ENCODE results near the gene MYMX.
"Not testable (repeated sequence)": the region's sequence is repeated elsewhere in the genome, so short reads cannot be mapped to it uniquely, and the experiment has no call there.

MYMX gene

GRCh38 chr6:44188819-44189218 is 27.9 kb upstream of the MYMX start:
- DNase-seq, result no peak

GRCh38 chr6:44189257-44189656 is 27.5 kb upstream of the MYMX start:
- DNase-seq, result no peak

- no peak for DNase-seq
These were observed 26.0 kb upstream of the MYMX start for GRCh38 chr6:44190715-44191114.

GRCh38 chr6:44192428-44193041 is 24.2 kb upstream of the MYMX start:
- no peak for DNase-seq

- DNase-seq, result no peak
These were observed 23.3 kb upstream of the MYMX start for GRCh38 chr6:44193307-44193910.

- no peak for DNase-seq
These were observed 22.4 kb upstream of the MYMX start for GRCh38 chr6:44194326-44194725.

- DNase-seq, result not testable (repeated sequence)
These were observed 20.4 kb upstream of the MYMX start for GRCh38 chr6:44196351-44196750.

- no peak for DNase-seq
These were observed 18.0 kb upstream of the MYMX start for GRCh38 chr6:44198684-44199083.

- no peak for DNase-seq
These were observed 16.8 kb upstream of the MYMX start for GRCh38 chr6:44199883-44200282.

- DNase-seq, result no peak
These were observed 15.5 kb upstream of the MYMX start for GRCh38 chr6:44201200-44201599.

GRCh38 chr6:44201638-44202303 is 15.0 kb upstream of the MYMX start:
- DNase-seq, result no peak

- no peak for DNase-seq
These were observed 14.3 kb upstream of the MYMX start for GRCh38 chr6:44202332-44202971.

GRCh38 chr6:44202972-44203750 is 13.6 kb upstream of the MYMX start:
- DNase-seq, result no peak

GRCh38 chr6:44203955-44204354 is 12.8 kb upstream of the MYMX start:
- DNase-seq, result no peak

- no peak for DNase-seq
These were observed 8.8 kb upstream of the MYMX start for GRCh38 chr6:44207966-44208365.

GRCh38 chr6:44211284-44211683 is 5.4 kb upstream of the MYMX start:
- no peak for DNase-seq

- DNase-seq, result no peak
These were observed 2.4 kb upstream of the MYMX start for GRCh38 chr6:44214307-44214706.

GRCh38 chr6:44217332-44218143 is 812 bp downstream of the MYMX start:
- DNase-seq, result no peak

GRCh38 chr6:44219053-44219814 is 2.5 kb downstream of the MYMX start:
- DNase-seq, result peak; percentile 14

- DNase-seq, result no peak
These were observed 3.4 kb downstream of the MYMX start for GRCh38 chr6:44219815-44220784.

Data from CD4-positive, alpha-beta T cell treated with Interleukin-21 for 1 hour (primary cell).